Activated T-cell treated with anti-CD3 and anti-CD28 coated beads, Interleukin-2, amount 50 U/mL, for 72 hours (primary cell): ENCODE measurements around the gene STAG1. TPM values are rescaled to one million over a fixed set of nuclear protein-coding genes. Genes with fewer than 3 reads are reported as not detected.
"Not testable (repeated sequence)": the region's sequence is repeated elsewhere in the genome, so short reads cannot be mapped to it uniquely, and the experiment has no call there.

Source experiments
- ATAC-seq, 2 donors: fragments of 150-1000 bp; cut with Tn5 transposase; replicated peaks in 1 of 2; 2 replicates each; pipeline ENCODE4 v1.10.0; 2021; ENCODE audit warnings: moderate library complexity in 2 of 2, mild to moderate bottlenecking in 1 of 2
- DNase-seq, 2 donors: peaks; one replicate each; pipeline ENCODE4 v3.0.0; 2021 to 2022; ENCODE audit warnings: mixed read lengths in 1 of 2
- H3K27ac Mint-ChIP-seq: one replicate; pipeline ENCODE4 v1.8.0; 2022; ENCODE audit warnings: mild to moderate bottlenecking, moderate library complexity, mixed read lengths
- H3K27me3 Mint-ChIP-seq: one replicate; pipeline ENCODE4 v1.8.0; 2022; ENCODE audit warnings: low read depth, mixed read lengths
- H3K36me3 Mint-ChIP-seq, 2 donors: one replicate each; pipeline ENCODE4 v1.8.0; 2022; ENCODE audit warnings: mixed read lengths in 2 of 2, mild to moderate bottlenecking in 1 of 2; ENCODE audit not compliant: insufficient read depth in 2 of 2
- H3K4me1 Mint-ChIP-seq: one replicate; pipeline ENCODE4 v1.8.0; 2022; ENCODE audit warnings: low read depth, mixed read lengths
- H3K4me3 Mint-ChIP-seq, 2 donors: one replicate each; pipeline ENCODE4 v1.8.0; 2022; ENCODE audit warnings: mild to moderate bottlenecking in 2 of 2, mixed read lengths in 2 of 2, moderate library complexity in 2 of 2
- H3K9me3 Mint-ChIP-seq, 2 donors: one replicate each; pipeline ENCODE4 v1.8.0; 2022; ENCODE audit warnings: mixed read lengths in 2 of 2
- total RNA-seq, 2 donors: library from RNA; stranded (reverse); gene quantifications; one replicate each; pipeline ENCODE4 v1.2.3, GENCODE V29; 2022

The STAG1 gene
- total RNA-seq, 2 donors from 2014 or later, result 41.0 to 52.7 TPM

DNA sequence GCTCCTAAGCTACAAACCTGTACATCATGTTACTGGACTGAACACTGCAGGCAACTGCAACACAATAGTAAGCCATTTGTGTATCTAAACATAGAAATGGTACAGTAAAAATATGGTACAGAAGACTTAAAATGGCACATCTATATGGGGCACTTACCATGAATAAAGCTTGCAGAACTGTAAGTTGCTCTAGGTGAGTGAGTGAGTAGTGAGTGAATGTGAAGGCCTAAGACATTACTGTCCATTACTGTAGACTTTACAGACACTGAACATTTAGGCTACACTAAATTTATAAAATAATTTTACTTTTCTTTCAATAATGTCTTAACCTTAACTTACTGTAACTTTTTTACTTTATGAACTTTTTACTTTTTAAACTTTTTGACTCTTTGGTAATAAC lies 76.2 kb downstream of the STAG1 start:
- DNase-seq, result no peak
- Mint-ChIP-seq H3K36me3 (peaks cover 0 to 4% of the 10 kb centered on the region in 2 donors), H3K4me3 (no peak overlapping the region), H3K27ac (no peak overlapping the region), H3K27me3 (no peaks in the 10 kb centered on the region), H3K4me1 (peaks cover 36% of the 10 kb centered on the region), H3K9me3 (no peaks in the 10 kb centered on the region)
- ATAC-seq, result no peak

DNA sequence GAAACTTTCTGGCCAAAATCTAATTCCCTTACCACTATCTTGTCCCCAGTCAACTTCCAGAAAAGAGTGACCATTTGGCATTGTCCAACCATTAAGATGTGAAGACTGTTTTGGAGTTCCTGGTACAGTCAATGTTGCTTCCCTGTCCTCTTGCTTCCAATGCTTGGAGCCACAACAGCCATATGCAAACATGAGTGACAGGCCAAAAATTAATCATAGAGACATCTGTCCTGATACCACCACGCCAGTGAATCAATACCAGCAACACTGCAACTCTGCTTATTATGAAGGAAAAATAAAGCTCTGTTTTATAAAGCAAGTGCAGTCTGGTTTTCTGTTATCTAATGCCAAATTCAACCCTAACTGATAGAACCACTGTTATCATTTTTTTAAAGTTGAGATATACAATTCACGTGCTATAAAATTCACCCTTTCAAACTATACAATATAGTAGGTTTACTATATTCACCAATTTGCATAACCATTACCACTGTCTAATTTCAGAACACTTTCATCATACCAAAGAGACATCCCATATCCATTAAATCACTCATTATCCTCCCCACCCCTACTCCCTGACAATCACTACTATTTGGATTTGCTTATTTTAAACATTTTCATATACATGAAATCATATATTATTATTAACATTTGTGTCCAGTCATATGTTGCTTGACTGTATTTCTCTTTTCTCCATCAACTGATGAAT lies 76.9 kb downstream of the STAG1 start:
- Mint-ChIP-seq H3K36me3 (peaks cover 0 to 4% of the 10 kb centered on the region in 2 donors), H3K4me3 (no peak overlapping the region), H3K4me1 (peaks cover 36% of the 10 kb centered on the region), H3K9me3 (no peaks in the 10 kb centered on the region), H3K27me3 (no peaks in the 10 kb centered on the region), H3K27ac (no peak overlapping the region)
- no peak for DNase-seq
- ATAC-seq, result no peak

DNA sequence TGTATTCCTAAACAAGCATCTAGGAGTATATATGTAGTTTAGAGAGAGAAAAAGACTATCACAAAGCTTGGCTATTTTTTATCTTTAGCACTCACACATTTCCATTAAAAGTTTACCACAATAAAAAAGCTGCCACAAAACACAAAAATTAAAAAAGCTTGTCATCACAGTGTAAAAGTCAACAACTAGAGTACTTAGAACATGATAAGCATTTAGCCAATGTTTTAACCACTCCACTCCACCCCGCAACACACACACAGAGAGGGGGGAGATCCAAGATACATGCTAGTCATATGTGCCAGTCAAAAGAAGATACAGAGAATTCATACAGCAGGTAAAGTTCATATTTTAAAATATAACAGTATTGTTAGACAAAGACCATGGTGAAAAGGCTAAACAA lies 79.7 kb downstream of the STAG1 start:
- Mint-ChIP-seq H3K9me3 (no peaks in the 10 kb centered on the region), H3K4me1 (peaks cover 36% of the 10 kb centered on the region), H3K36me3 (peaks cover 0 to 4% of the 10 kb centered on the region in 2 donors)

DNA sequence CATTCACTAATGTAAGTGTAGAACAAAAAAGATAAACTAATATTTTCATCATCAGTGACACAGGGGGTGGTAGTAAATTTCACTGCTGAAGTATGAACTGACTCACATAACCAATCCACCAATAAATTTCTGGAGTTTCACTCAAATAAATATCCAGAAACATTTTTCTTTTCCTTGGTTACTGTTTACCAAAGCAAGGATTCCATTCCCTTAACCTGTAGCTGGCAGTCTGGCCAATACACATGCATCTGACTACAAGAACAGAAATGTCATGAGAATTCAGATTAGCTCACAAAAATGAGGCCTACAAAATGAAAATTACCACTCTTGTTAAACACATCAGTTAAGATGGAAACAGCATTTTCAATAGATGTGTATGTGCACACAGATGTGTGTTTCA lies 80.3 kb downstream of the STAG1 start:
- no peaks in the 10 kb centered on the region for H3K9me3 Mint-ChIP-seq
- H3K36me3 Mint-ChIP-seq, result peaks cover 0 to 4% of the 10 kb centered on the region in 2 donors
- no peak overlapping the region for H3K4me3 Mint-ChIP-seq
- peaks cover 34% of the 10 kb centered on the region for H3K4me1 Mint-ChIP-seq
- DNase-seq, result no peak
- ATAC-seq, result no peak
- H3K27me3 Mint-ChIP-seq, result no peaks in the 10 kb centered on the region
- no peak overlapping the region for H3K27ac Mint-ChIP-seq

More for the DNA sequence above, 79.7 kb downstream of the STAG1 start:
- ATAC-seq (no peak), DNase-seq (no peak)
- no peaks in the 10 kb centered on the region for H3K27me3 Mint-ChIP-seq
- H3K4me3 Mint-ChIP-seq, result no peak overlapping the region
- no peak overlapping the region for H3K27ac Mint-ChIP-seq

DNA sequence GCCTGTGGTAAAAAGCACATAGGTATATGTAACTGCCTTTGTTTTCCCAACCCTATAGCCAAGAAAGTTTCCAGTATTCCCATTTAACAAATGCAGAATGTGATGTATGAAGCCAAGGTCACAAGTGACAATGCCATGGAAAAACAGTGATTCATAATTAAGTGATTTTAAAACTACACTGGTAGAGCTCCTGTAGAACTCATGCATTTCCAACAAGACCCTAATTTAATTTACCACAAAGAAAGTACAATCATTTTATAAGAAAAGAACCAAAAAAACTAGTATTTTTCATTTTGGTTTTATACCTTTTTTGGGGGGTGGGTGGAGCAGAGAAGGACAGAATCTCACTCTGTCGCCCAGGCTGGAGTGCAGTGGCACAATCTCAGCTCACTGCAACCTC lies 82.0 kb downstream of the STAG1 start:
- Mint-ChIP-seq H3K4me3 (no peak overlapping the region), H3K9me3 (no peaks in the 10 kb centered on the region), H3K27me3 (no peaks in the 10 kb centered on the region), H3K36me3 (peaks cover 0 to 4% of the 10 kb centered on the region in 2 donors), H3K4me1 (peaks cover 20% of the 10 kb centered on the region), H3K27ac (no peak overlapping the region)
- ATAC-seq (no peak), DNase-seq (no peak)

DNA sequence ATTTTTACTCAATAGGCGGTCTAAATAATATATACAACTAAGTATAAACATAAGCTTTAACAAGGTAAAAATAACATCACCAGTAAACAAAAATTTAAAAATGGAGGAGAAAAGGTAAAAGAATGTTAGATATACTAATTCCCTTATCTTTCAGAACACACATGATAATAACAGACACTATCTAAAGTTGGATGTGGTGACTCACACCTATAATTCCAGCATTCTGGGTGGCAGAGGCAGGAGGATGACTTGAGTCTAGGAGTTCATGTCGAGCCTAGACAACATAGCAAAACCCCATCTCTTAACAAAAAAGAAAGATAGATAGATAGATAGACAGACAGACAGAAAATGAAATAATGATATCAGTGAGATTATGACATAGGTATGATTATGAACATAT lies 85.1 kb downstream of the STAG1 start:
- ATAC-seq, result no peak
- H3K4me1 Mint-ChIP-seq, result peaks cover 13% of the 10 kb centered on the region

DNA sequence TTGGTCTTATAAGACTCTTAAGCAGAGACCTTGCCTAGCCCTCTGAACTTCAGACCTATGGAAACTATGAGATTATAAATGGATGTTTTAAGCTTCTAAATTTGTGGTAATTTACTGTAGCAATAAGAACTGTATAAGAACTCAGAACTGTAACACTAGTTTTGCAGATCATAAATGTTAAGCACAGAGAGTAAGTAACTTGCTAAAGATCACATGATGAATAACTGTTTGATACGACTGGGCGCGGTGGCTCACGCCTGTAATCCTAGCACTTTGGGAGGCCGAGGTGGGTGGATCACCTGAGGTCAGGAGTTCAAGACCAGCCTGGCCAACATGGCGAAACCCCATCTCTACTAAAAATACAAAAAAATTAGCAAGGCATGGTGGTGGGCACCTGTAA lies 85.9 kb downstream of the STAG1 start:
- H3K4me1 Mint-ChIP-seq, result peaks cover 12% of the 10 kb centered on the region
- not testable (repeated sequence) for H3K27me3 Mint-ChIP-seq, H3K9me3 Mint-ChIP-seq, ATAC-seq, H3K4me3 Mint-ChIP-seq, H3K36me3 Mint-ChIP-seq, H3K27ac Mint-ChIP-seq, DNase-seq

More for the DNA sequence above, 85.1 kb downstream of the STAG1 start:
- no peak for DNase-seq
- no peaks in the 10 kb centered on the region for H3K9me3 Mint-ChIP-seq
- H3K4me3 Mint-ChIP-seq, result no peak overlapping the region
- H3K27me3 Mint-ChIP-seq, result no peaks in the 10 kb centered on the region
- peaks cover 0 to 4% of the 10 kb centered on the region in 2 donors for H3K36me3 Mint-ChIP-seq
- H3K27ac Mint-ChIP-seq, result no peak overlapping the region

DNA sequence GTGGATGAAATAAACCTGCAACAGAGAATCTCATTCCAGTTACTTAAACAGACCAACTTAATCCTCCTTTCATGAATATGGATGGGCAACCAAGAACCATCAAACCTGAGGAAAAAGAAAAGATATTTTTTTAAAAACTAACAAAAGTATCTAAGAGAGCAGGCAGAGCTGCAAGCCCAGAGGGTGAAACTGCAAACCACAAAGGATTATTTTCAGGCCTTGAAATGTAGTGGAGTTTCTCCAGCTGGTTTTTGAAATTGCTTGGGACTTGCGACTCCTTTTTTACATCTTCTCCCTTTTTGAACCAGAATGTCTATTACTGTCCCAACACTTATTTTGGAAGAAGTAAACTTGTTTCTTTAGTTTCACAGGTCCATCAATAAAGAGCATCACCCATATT lies 87.4 kb downstream of the STAG1 start:
- Mint-ChIP-seq H3K36me3 (peaks cover 0 to 2% of the 10 kb centered on the region in 2 donors), H3K9me3 (no peaks in the 10 kb centered on the region), H3K4me1 (peaks cover 23% of the 10 kb centered on the region), H3K27me3 (no peaks in the 10 kb centered on the region), H3K4me3 (no peak overlapping the region), H3K27ac (peak overlapping the region; percentile 31)
- no peak for ATAC-seq
- no peak for DNase-seq

DNA sequence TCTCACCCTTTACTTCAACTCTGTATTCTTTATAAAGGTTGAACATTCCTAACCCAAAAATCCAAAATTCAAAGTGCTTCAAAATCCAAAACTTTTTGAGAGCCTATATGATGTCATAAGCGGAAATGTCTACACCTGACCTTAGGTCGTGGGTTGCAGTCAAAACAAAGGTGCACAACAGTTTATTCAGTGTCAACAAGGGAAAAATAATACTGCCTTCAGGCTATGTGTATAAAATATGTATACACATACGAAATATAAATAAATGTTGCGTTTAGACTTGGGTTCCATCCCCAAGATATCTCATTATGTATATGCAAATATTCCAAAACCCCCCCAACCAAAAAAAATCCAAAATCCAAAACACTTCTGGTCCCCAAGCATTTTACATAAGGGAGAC lies 90.9 kb downstream of the STAG1 start:
- H3K27ac Mint-ChIP-seq, result no peak overlapping the region
- H3K9me3 Mint-ChIP-seq, result no peaks in the 10 kb centered on the region
- peaks cover 23% of the 10 kb centered on the region for H3K4me1 Mint-ChIP-seq
- no peak for ATAC-seq
- DNase-seq, result no peak
- no peak overlapping the region for H3K4me3 Mint-ChIP-seq
- no peaks in the 10 kb centered on the region for H3K36me3 Mint-ChIP-seq
- H3K27me3 Mint-ChIP-seq, result no peaks in the 10 kb centered on the region

DNA sequence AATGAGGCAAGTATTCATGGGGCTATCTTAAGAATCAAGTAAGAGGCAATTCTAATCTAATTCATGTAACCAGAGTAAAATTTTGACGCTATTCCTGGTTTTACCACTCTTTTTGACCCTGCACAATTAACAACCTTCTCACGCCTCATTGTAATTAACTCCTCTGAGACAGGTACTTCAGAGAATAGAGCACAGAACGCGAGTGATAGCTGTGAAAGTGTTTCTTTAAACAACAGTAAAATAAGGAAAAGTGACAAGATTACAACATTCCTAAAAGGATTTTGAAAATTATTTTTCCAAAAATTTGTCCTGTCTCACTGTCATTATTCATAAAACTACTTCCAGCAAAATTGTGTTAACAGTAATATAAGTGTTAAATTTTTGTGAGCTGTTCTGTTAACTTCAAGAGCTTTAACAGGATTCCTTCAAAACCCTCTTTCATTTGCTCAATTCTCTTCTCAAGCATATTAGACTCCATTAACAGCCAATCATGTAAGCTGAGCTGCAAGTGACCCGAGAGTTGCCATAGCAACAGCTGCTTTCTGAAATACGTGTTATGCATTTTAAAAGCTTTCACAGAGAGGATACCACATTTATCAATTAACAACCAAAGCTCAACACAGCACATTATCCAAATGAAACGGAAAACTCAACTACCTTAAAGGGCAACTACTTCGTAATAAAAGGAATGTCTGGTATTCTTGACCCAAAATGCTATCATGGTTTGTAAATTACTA lies 93.1 kb downstream of the STAG1 start:
- DNase-seq, result no peak
- no peak for ATAC-seq
- Mint-ChIP-seq H3K4me3 (no peak overlapping the region), H3K27ac (no peak overlapping the region), H3K4me1 (peaks cover 17% of the 10 kb centered on the region), H3K27me3 (no peaks in the 10 kb centered on the region), H3K36me3 (peaks cover 6 to 18% of the 10 kb centered on the region in 2 donors), H3K9me3 (peaks cover 2% of the 10 kb centered on the region in 2 donors)

DNA sequence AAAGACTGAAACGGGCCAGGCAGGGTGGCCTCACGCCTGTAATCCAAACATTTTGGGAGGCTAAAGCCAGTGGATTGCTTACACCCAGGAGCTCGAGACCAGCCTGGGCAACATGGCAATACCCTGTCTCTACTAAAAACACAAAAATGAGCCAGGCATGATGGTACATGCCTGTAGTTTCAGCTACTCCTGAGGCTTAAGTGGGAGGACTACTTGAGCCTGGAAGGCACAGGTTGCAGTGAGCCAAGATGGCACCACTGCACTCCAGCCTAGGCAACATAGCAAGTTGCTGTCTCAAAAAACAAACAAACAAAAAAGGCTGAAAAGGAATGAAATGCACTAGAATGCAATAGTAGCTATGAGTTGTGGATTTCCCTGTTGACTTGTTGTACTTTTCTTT lies 94.7 kb downstream of the STAG1 start:
- H3K4me3 Mint-ChIP-seq, result no peak overlapping the region
- H3K36me3 Mint-ChIP-seq, result peaks cover 10 to 30% of the 10 kb centered on the region in 2 donors
- no peak for ATAC-seq
- H3K27ac Mint-ChIP-seq, result no peak overlapping the region
- no peaks in the 10 kb centered on the region for H3K27me3 Mint-ChIP-seq
- peaks cover 20% of the 10 kb centered on the region for H3K4me1 Mint-ChIP-seq
- peaks cover 2 to 4% of the 10 kb centered on the region in 2 donors for H3K9me3 Mint-ChIP-seq
- DNase-seq, result no peak

DNA sequence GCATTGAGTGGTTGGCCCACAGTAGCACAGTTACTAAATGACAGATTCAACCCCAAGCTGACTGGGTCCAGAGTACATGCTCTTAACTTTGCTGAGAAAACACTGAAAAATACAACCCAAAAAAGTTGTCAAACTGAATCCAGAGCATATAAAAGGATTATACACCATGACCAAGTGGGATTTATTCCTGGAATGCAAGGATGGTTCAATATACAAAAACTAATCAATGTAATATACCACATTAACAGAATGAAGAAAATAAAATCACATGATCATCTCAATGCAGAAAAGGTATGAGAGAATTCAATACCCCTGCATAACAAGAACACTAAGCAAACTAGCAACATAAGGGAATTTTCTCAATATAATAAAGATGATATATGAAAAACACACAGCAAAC lies 98.5 kb downstream of the STAG1 start:
- no peak overlapping the region for H3K27ac Mint-ChIP-seq

DNA sequence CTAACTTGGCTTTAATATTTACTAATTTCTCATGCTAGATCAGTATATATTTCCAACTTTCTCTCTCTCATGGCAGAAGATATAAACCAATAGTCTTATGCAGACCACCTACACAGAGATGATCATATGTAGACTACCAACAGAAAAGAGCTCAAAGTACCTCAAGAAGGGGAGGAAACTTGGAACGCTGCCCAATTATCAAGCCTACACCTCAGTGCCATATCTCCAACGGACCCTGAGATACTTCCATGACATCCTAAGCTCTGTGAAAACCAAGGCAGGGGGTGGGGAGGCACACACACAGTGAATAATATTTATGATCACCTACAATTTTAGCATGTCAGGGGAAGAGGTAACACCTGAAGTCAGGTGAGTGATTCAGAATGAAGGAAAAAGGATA lies 100.6 kb downstream of the STAG1 start:
- Mint-ChIP-seq H3K27me3 (no peaks in the 10 kb centered on the region), H3K9me3 (peaks cover 2 to 4% of the 10 kb centered on the region in 2 donors), H3K36me3 (peaks cover 10 to 37% of the 10 kb centered on the region in 2 donors), H3K27ac (no peak overlapping the region), H3K4me1 (peaks cover 22% of the 10 kb centered on the region), H3K4me3 (no peak overlapping the region)
- no peak for DNase-seq
- no peak for ATAC-seq

More for the DNA sequence above, 98.5 kb downstream of the STAG1 start:
- ATAC-seq, result no peak
- no peak for DNase-seq
- Mint-ChIP-seq H3K27me3 (no peaks in the 10 kb centered on the region), H3K4me3 (no peak overlapping the region), H3K36me3 (peaks cover 10 to 34% of the 10 kb centered on the region in 2 donors), H3K9me3 (peaks cover 2 to 4% of the 10 kb centered on the region in 2 donors), H3K4me1 (peaks cover 18% of the 10 kb centered on the region)
